ENCODE results near the gene ZNF70. TPM values are rescaled to one million over a fixed set of nuclear protein-coding genes. Genes with fewer than 3 reads are reported as not detected.

ZNF70 gene
- total RNA-seq, 1 experiment from 2014 or later, result 3.3 TPM

DNA sequence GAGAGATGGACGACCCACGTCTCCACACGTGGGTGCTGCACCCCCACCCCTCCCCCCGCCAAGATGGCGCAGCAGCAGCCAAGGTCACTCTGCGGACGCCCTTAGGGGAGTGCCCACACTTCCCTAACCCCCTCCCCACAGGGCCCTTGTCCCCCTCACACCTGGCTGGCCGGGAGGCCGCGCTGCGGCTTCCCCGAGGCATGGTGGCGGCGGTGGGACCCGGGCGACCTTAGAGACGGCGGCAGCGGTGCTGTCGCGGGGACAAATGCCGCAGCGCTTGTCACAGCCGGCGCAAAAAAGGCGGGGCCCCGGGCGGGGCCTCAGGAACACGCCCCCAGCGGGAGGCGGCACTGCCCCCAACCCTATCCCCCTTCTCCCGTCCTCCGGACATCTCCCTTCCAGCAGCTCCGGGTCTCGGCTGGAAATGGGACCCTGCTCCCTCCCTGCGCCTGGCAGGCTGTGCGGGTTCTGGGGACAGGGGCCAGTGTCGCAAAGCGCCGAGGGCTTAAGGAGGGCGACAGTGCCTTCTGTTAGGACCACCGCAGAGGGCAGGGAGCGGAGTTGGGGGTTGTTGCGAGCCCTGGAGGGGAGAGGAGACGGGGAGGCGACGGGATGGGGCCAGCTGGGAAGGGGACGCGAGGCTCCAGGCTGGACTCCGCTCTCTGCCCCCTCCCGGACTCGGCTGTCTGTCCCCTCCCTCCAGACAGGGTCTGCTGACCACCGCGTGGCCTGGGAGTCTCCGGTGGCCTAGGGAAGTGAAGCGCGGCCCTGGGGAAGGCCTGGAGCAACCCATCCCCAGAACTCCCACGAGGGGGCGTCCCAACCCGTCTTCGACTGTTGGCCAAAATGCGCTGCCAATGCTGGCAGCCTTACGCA, 17.0 kb upstream of the ZNF70 start, which contains the start of gene CHCHD10 (continued):
- TF ChIP-seq, protein P1, sequence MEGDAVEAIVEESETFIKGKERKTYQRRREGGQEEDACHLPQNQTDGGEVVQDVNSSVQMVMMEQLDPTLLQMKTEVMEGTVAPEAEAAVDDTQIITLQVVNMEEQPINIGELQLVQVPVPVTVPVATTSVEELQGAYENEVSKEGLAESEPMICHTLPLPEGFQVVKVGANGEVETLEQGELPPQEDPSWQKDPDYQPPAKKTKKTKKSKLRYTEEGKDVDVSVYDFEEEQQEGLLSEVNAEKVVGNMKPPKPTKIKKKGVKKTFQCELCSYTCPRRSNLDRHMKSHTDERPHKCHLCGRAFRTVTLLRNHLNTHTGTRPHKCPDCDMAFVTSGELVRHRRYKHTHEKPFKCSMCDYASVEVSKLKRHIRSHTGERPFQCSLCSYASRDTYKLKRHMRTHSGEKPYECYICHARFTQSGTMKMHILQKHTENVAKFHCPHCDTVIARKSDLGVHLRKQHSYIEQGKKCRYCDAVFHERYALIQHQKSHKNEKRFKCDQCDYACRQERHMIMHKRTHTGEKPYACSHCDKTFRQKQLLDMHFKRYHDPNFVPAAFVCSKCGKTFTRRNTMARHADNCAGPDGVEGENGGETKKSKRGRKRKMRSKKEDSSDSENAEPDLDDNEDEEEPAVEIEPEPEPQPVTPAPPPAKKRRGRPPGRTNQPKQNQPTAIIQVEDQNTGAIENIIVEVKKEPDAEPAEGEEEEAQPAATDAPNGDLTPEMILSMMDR (IDR thresholded peaks at IDR 0.05), result peak; percentile 81
- TF ChIP-seq GRHL2 (CRISPR knock-in tag; IDR thresholded peaks at IDR 0.05; ENCODE audit: insufficient replicate concordance, severe bottlenecking) (no peak), EMX1 (CRISPR knock-in tag; IDR thresholded peaks at IDR 0.05) (no peak), ESRRA (CRISPR knock-in tag; IDR thresholded peaks at IDR 0.05; ENCODE audit: borderline replicate concordance) (peak; percentile 96), JAZF1 (CRISPR knock-in tag; IDR thresholded peaks at IDR 0.05) (no peak), NR2C2 (CRISPR knock-in tag; IDR thresholded peaks at IDR 0.05) (no peak), ZNF138 (CRISPR knock-in tag; conservative IDR thresholded peaks at IDR 0.05) (no peak), CREM (CRISPR knock-in tag; IDR thresholded peaks at IDR 0.05) (0 out of 2 replicates have a peak, but pooled peaks have one; percentile 16), IRF1 (CRISPR knock-in tag; IDR thresholded peaks at IDR 0.05) (peak; percentile 64), NR3C1 (CRISPR knock-in tag; conservative IDR thresholded peaks at IDR 0.05; ENCODE audit: low read depth) (no peak), ELF4 (CRISPR knock-in tag; IDR thresholded peaks at IDR 0.05; ENCODE audit: low read depth) (no peak), ZBTB21 (CRISPR knock-in tag; IDR thresholded peaks at IDR 0.05; ENCODE audit: borderline replicate concordance) (peak; percentile 58; the same call in 1 of the 2 replicates), ZNF416 (CRISPR knock-in tag; IDR thresholded peaks at IDR 0.05) (no peak), ARID4B (CRISPR knock-in tag; IDR thresholded peaks at IDR 0.05; ENCODE audit: borderline replicate concordance) (no peak), MYBL2 (CRISPR knock-in tag; IDR thresholded peaks at IDR 0.05) (peak; percentile 45; the same call in 1 of the 2 replicates)
- TF ChIP-seq, protein P2, sequence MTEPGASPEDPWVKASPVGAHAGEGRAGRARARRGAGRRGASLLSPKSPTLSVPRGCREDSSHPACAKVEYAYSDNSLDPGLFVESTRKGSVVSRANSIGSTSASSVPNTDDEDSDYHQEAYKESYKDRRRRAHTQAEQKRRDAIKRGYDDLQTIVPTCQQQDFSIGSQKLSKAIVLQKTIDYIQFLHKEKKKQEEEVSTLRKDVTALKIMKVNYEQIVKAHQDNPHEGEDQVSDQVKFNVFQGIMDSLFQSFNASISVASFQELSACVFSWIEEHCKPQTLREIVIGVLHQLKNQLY (CRISPR knock-in tag; IDR thresholded peaks at IDR 0.05), result no peak
- TF ChIP-seq, protein P3, sequence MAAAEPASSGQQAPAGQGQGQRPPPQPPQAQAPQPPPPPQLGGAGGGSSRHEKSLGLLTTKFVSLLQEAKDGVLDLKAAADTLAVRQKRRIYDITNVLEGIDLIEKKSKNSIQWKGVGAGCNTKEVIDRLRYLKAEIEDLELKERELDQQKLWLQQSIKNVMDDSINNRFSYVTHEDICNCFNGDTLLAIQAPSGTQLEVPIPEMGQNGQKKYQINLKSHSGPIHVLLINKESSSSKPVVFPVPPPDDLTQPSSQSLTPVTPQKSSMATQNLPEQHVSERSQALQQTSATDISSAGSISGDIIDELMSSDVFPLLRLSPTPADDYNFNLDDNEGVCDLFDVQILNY (CRISPR knock-in tag; IDR thresholded peaks at IDR 0.05), result peak; percentile 56; the same call in 1 of the 2 replicates
- TF ChIP-seq, protein P4, sequence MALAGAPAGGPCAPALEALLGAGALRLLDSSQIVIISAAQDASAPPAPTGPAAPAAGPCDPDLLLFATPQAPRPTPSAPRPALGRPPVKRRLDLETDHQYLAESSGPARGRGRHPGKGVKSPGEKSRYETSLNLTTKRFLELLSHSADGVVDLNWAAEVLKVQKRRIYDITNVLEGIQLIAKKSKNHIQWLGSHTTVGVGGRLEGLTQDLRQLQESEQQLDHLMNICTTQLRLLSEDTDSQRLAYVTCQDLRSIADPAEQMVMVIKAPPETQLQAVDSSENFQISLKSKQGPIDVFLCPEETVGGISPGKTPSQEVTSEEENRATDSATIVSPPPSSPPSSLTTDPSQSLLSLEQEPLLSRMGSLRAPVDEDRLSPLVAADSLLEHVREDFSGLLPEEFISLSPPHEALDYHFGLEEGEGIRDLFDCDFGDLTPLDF (CRISPR knock-in tag; IDR thresholded peaks at IDR 0.05), result no peak
- TF ChIP-seq, protein P5, sequence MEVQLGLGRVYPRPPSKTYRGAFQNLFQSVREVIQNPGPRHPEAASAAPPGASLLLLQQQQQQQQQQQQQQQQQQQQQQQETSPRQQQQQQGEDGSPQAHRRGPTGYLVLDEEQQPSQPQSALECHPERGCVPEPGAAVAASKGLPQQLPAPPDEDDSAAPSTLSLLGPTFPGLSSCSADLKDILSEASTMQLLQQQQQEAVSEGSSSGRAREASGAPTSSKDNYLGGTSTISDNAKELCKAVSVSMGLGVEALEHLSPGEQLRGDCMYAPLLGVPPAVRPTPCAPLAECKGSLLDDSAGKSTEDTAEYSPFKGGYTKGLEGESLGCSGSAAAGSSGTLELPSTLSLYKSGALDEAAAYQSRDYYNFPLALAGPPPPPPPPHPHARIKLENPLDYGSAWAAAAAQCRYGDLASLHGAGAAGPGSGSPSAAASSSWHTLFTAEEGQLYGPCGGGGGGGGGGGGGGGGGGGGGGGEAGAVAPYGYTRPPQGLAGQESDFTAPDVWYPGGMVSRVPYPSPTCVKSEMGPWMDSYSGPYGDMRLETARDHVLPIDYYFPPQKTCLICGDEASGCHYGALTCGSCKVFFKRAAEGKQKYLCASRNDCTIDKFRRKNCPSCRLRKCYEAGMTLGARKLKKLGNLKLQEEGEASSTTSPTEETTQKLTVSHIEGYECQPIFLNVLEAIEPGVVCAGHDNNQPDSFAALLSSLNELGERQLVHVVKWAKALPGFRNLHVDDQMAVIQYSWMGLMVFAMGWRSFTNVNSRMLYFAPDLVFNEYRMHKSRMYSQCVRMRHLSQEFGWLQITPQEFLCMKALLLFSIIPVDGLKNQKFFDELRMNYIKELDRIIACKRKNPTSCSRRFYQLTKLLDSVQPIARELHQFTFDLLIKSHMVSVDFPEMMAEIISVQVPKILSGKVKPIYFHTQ (CRISPR knock-in tag; IDR thresholded peaks at IDR 0.05), result no peak
